ENCODE measurements around the gene SLC29A1. TPM values are rescaled to one million over a fixed set of nuclear protein-coding genes. Genes with fewer than 3 reads are reported as not detected.

Gene SLC29A1
- total and polyA plus RNA-seq, 9 of the 15 experiments (the other 6 are each of a cell fraction or from before 2014, with no cell fraction given), result 18.9 to 170 (median 57.7) TPM

- TF ChIP-seq HOMEZ (CRISPR knock-in tag; IDR thresholded peaks at IDR 0.05) (no peak), WHSC1 (IDR thresholded peaks at IDR 0.05; ENCODE audit: low read length) (no peak), SMAD4 (CRISPR knock-in tag; conservative IDR thresholded peaks at IDR 0.05) (no peak), PREB (CRISPR knock-in tag; IDR thresholded peaks at IDR 0.05) (no peak), ZFP30 (CRISPR knock-in tag; IDR thresholded peaks at IDR 0.05; ENCODE audit: borderline replicate concordance) (no peak), FOXP4 (CRISPR knock-in tag; IDR thresholded peaks at IDR 0.05; ENCODE audit: borderline replicate concordance) (0 out of 2 replicates have a peak, but pooled peaks have one; percentile 55), FOXK1 (CRISPR knock-in tag; IDR thresholded peaks at IDR 0.05; ENCODE audit: borderline replicate concordance) (no peak), THAP12 (CRISPR knock-in tag; IDR thresholded peaks at IDR 0.05) (no peak), ZNF408 (CRISPR knock-in tag; IDR thresholded peaks at IDR 0.05; ENCODE audit: low read depth) (no peak), ZNF79 (CRISPR knock-in tag; IDR thresholded peaks at IDR 0.05; ENCODE audit: low read depth) (no peak), BRF2 (IDR thresholded peaks at IDR 0.05; ENCODE audit: borderline replicate concordance, insufficient read depth, insufficient read length) (no peak), JUN (IDR thresholded peaks at IDR 0.05; ENCODE audit: borderline replicate concordance, low read depth, low read length) (0 out of 2 replicates have a peak, but pooled peaks have one; percentile 8), JUN (CRISPR knock-in tag; IDR thresholded peaks at IDR 0.05; ENCODE audit: borderline replicate concordance) (no peak), NFIX (CRISPR knock-in tag; IDR thresholded peaks at IDR 0.05; ENCODE audit: low read depth) (no peak), HEY1 (CRISPR knock-in tag; IDR thresholded peaks at IDR 0.05; ENCODE audit: borderline replicate concordance) (no peak), C11orf30 (IDR thresholded peaks at IDR 0.05; ENCODE audit: low read depth) (no peak), ZEB2 (IDR thresholded peaks at IDR 0.05) (peak; percentile 40; the same call in 1 of the 2 replicates), TRIM25 (IDR thresholded peaks at IDR 0.05; ENCODE audit: borderline replicate concordance) (no peak)
Observed at GRCh38 chr6:44268095-44268628, 44.8 kb downstream of the SLC29A1 start (continued).
